AG10803 (cell line): Measurements from ENCODE around the gene PARD3.

Experiments used
- DNase-seq: peaks from one replicate; pipeline ENCODE4 v3.0.0; 2010; ENCODE audit warnings: low read depth
- H3K4me3 ChIP-seq: 2 replicates; pipeline ENCODE4 v1.5.1; 2011; ENCODE audit warnings: mild to moderate bottlenecking, low read length, control low read depth
- CTCF ChIP-seq: conservative IDR thresholded peaks from 2 replicates; pipeline ENCODE4 v1.5.1; 2011; ENCODE audit warnings: mild to moderate bottlenecking, low read length, control low read depth, inconsistent platforms

Gene PARD3

GRCh38 chr10:34824870-34825269, 9.8 kb upstream of the PARD3 start:
- DNase-seq, result no peak
- H3K4me3 ChIP-seq, result no peak overlapping the region
- no peak for TF ChIP-seq CTCF

GRCh38 chr10:34821587-34822585, 6.8 kb upstream of the PARD3 start:
- DNase-seq, result peak; percentile 16
- TF ChIP-seq CTCF, result no peak
- no peak overlapping the region for H3K4me3 ChIP-seq

GRCh38 chr10:34817586-34817985, 2.5 kb upstream of the PARD3 start:
- TF ChIP-seq CTCF, result no peak
- no peak overlapping the region for H3K4me3 ChIP-seq
- DNase-seq, result no peak

GRCh38 chr10:34817054-34817453, 2.0 kb upstream of the PARD3 start:
- TF ChIP-seq CTCF, result no peak
- no peak overlapping the region for H3K4me3 ChIP-seq
- no peak for DNase-seq

GRCh38 chr10:34816501-34817002, 1.5 kb upstream of the PARD3 start:
- peak; percentile 29 for TF ChIP-seq CTCF
- peak; percentile 37 for DNase-seq
- peak overlapping the region; percentile 66 for H3K4me3 ChIP-seq

GRCh38 chr10:34816085-34816496, 995 bp upstream of the PARD3 start:
- no peak for DNase-seq
- peak overlapping the region; percentile 66 for H3K4me3 ChIP-seq
- TF ChIP-seq CTCF, result no peak

GRCh38 chr10:34814913-34815184, 247 bp downstream of the PARD3 start:
- no peak for TF ChIP-seq CTCF
- DNase-seq, result no peak
- peak overlapping the region; percentile 66 for H3K4me3 ChIP-seq
